ENCODE results near the gene OTOP2.

OTOP2 gene, protein sequence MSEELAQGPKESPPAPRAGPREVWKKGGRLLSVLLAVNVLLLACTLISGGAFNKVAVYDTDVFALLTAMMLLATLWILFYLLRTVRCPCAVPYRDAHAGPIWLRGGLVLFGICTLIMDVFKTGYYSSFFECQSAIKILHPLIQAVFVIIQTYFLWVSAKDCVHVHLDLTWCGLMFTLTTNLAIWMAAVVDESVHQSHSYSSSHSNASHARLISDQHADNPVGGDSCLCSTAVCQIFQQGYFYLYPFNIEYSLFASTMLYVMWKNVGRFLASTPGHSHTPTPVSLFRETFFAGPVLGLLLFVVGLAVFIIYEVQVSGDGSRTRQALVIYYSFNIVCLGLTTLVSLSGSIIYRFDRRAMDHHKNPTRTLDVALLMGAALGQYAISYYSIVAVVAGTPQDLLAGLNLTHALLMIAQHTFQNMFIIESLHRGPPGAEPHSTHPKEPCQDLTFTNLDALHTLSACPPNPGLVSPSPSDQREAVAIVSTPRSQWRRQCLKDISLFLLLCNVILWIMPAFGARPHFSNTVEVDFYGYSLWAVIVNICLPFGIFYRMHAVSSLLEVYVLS

DNA sequence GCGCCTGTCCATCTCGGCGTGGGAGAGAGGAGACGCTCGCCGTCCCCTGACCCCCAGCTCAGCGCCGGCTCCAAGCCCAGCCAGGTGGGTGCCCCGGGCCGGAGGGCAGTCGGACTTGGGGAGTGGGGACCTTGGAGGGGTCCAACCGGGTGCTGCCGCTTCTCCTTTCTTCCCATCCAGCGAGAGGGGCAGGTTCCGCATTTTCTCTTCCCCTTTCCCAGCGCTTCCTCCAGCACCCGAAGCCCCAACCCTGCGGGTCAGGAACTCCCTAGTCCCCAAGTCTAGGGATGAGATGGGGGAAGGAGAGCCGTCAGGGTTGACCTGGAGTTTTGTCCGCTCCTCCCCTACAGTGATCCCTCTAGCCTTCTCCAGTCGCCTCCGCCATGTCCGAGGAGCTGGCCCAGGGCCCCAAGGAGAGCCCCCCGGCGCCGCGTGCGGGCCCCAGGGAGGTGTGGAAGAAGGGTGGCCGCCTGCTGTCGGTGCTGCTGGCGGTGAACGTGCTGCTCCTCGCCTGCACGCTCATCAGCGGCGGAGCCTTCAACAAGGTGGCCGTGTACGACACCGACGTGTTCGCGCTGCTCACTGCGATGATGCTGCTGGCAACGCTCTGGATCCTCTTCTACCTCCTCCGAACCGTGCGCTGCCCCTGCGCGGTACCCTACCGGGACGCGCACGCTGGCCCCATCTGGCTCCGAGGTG is at the start of gene OTOP2:
Gene OTOP2 (plus strand): TSS at position 24 of the 699 bp plus-strand sequence. CDS start 360 bp downstream, at position 384.
- no peak for DNase-seq (ENCODE audit: low read depth in 3 of 3)

DNA sequence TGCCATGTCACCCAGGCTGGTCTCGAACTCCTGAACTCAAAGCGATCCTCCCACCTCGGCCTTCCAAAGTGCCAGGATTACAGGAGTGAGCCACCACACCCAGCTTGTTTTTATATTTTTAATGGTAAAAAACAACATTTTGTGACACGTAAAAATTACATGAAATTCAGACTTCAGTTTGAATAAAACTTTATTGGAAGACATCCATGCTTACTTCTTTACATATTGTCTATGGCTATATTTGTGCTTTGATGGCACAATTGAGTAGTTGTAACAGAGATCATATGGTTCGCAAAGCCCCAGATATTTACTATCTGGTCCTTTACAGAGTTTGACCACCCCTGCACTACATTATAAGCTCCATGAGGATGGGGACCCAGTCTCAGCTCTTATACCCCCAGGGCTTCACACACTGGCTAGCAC is 49.4 kb upstream of the OTOP2 start:
- DNase-seq (ENCODE audit: low read depth in 3 of 3): no peak

DNA sequence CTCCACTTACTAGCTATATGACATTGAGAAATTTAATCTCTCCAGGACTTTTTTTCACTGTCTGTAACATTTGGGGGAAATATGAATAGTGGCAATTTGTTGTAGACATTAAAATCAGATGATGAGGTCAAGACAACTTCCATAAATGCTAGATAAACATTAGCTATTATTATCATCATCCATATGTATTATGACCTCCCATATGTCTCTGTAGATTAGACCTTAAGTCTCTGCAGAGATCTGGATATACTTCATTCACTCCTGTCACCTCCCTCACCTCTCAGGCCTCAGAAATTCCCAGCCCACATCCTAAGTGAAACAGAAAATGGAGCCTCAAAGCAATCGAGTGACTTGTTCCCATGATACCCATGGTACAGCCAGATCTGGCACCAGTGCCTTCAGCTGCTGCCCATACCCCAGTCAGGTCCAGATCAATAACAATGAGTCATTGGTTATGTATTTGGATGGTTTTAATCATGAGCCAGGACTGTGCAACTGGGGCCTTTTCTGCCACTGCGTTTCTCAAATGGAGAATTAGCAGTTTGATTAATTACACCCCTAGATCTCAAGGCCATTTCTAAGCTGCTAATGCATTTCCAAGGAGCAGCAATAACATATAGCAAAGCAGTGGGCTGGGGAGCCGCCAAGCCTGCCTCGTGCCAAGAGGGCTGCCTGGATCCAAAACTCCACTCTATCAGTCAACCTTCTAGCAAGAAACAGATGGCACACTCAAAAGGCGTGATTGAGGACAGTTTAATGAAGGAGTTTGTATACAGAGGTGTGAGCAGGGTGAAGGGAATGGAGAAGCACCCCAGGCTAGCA is 48.7 kb upstream of the OTOP2 start:
- DNase-seq (ENCODE audit: low read depth in 3 of 3): no peak

DNA sequence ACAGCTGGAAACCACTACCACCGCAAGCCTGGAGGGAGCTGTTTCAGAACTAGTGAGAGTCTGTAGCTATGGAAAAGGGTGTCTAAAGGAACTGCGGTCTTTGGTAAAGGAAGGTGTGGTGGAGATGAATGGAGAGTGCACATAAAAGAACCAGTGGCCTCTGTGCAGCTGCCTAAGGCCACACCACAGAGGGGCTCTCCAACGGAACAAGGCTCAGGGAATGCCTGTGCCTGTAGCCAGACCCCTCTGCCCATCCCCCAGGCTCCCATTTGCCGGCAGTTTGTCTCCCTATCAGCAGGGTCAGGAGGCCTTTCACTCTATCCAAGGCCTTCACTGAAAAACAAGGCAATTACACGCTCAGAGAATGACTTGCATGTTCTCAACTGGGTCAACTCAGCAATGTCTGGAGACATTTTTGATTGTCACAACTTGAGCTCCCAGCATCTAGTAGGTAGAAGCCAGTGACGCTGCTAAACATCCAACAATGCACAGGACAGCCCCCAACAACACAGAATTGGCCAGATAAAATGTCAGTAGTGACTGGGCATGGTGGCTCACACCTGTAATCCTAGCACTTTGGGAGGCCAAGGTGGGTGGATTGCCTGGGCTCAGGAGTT is 48.0 kb upstream of the OTOP2 start:
- DNase-seq (ENCODE audit: low read depth in 3 of 3): no peak

DNA sequence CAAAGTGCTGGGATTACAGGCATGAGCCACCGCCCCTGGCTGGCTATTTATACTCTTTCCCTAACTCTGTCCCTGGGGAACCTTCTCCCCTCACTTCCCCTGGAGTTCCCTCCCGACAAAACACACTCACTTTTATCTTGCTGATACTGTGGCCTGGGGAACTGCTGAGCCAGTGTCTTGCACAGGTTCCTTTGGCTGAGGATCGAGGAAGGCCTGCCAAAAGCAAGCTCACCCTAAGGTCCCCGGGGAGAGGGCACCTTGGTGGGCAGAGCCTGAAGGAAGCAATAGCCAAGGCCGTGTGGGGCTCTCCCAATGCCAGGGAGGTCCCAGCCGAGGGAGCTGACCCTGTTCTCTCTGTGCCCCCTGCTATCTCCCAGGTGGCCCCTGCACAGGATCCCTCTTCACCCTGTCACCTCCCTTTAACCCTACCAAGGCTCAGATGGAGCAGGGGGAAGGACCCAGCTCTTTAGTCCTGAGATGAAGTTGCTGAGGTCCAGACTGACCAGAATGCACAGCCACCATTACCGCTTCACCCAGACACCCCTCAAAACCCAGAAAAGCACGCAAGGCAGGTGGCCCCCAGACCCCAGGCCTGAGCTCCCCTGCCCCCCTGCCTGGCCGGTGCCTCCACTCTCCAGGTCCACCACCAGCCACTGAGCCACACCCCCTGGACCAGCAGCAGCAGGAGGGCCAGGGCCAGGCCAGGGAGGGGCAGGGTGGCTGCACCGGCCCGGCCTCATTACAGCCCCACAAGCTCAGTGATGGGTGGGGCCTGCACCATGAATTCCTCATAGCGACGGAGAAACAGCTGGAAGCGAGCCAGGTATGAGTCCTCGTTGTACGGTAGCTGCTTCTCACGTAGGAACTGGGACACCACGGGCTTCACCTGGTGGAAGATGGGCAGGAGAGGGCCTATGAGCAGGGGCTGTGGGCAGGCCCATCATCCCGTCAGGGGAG is 46.2 kb upstream of the OTOP2 start:
- DNase-seq (ENCODE audit: low read depth in 3 of 3): no peak

DNA sequence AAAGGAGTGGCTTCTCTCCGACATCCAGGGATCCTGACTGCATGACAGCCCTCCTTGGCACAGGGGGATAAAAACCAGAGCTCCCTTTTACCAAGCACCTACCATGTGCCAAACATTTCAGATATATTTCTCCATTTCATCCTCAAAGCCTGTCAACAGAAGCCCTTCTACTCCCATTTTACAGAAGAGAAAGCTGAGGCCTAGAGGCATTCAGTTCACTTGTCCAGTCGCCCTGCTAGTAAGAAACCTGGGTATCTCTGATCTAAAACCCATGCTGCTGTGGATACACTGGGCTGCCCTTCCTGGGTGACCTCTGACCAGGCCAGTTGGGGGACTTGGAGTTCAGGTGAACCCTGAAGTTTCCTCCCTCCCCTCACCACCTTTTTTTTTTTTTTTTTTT is 45.4 kb upstream of the OTOP2 start:
- DNase-seq (ENCODE audit: low read depth in 3 of 3): no peak

DNA sequence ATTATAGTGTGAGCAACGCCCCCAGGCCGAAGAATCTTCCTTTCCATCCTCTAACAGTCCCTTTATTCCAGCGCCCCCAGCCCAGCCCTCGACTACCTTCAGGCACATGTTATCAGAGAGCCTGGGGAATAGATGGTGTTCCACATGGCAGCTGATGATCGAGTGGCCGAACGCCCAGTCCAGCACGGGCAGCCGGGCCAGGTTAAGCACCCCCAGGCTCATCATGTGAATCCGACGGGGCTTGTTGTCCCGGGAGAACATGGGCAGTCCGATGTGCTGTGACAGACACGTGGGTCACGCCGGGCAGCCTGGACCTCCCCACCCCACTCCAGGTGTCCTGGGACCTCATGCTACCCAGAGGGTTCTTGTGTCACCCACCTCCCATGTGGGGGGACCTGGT is 44.8 kb upstream of the OTOP2 start:
- no peak for DNase-seq (ENCODE audit: low read depth in 3 of 3)

DNA sequence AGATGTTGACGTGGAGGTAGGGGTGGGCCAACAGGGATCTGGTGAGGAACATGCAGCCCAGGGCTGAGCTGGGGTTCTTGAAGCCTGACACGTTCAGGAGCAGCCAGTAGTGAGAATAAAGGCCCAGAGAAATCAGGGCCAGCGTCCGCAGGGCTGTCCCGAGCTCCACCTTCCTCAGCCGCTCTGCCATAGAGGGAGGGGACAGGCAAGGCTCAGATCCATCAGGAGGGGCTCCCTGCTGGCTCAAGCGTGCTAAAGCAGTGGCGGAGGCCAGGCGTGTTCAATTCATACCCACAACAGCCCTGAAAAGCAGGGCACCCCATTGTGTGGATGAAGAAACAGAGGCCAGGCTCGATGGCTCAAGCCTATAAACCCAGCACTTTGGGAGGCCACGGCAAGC is 43.0 kb upstream of the OTOP2 start:
- DNase-seq (ENCODE audit: low read depth in 3 of 3): no peak

DNA sequence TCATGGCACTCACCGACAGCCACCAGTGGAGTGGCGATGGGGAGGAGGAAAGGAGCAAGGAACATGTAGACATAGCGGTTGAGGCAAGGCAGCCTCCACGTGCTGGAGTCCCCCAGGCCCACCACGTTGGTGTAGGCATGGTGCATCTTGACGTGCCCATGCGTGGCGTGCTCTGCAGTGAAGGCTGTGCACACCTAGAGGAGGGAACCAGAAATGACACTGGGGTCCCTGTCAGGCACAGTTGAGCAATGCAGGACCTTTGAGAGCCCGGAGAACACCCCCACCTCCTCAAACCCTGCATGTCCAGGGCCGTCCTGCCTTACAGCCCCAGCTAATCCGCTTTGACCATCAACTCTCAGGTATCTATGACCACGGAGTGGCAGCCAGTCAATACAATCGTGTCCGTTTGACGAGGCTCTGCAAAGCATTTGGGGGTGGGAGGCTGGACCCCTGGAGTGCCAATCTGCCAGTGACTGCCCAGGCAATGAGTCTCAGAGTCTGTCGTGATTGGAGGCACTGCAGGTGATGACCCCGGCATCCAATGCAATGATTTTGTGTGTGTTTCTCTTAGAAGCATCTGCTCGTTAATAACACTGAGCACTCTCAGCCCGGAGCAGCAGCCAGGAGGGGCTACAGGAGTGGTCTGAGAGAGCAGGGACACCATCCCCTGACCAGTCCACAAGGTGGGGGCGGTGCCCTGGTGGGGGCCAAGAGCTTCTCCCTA is 41.4 kb upstream of the OTOP2 start:
- no peak for DNase-seq (ENCODE audit: low read depth in 3 of 3)

DNA sequence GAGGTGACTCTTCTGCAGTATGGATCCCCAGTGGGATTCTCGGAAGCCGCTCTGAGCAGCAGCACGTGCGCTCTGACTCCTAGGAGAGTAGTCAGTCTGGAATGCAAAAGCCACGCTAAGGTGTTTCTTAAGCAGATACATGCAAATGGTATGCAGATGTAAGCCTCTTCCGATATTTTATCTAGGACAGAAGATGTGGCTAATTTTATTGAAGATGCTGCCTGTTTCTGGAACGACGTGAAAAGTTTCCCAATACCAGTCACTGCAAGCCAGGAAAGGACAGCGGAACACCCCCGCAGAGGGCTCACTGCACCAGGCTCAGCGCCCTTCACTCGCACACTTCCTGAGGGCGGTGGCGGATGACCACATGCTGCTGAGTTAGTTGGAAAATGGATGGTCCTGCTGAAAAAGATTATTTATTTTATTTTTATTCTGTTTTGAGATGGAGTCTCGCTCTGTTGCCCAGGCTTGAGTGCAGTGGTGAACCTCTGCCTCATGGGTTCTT is 40.8 kb upstream of the OTOP2 start:
- DNase-seq (ENCODE audit: low read depth in 3 of 3): no peak

DNA sequence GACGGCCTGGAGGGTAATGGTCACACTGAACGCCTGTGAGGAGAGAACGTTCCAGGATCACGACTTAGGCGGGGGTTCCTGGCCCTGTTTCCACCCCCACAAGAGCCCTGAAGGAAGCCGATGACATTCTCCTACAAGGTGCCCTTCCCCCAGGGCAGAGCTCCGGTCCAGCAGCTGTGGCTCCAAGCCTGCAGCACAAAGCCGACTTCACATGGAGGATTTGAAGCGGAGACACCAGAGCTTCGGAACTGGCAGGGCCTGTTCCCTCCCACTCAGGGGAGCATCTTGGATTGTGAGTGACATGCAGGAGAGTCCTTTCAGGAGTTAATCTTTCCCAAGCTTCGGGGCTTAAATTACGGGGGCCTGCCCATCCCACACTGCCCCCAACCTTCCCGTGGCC is 35.6 kb upstream of the OTOP2 start:
- no peak for DNase-seq (ENCODE audit: low read depth in 3 of 3)

DNA sequence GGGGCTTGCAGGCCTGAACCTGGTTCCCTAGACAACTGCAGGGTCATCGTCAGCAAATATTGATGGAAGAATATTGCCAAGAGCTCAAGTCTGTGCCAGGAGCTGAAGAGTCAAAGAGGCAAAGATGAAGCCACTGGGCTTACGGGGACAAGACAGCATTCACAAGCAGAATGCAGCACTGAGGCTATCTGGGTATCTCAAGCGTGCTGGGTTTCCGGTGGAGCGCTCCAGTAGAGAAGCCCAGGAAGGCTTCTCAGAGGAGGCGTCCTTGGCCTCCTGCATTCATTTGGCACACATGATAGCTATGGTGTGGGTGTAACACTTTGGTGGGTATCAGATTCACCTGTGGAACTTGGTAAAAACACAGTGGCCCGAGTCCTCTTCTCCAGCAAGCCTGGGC is 33.5 kb upstream of the OTOP2 start:
- no peak for DNase-seq (ENCODE audit: low read depth in 3 of 3)

DNA sequence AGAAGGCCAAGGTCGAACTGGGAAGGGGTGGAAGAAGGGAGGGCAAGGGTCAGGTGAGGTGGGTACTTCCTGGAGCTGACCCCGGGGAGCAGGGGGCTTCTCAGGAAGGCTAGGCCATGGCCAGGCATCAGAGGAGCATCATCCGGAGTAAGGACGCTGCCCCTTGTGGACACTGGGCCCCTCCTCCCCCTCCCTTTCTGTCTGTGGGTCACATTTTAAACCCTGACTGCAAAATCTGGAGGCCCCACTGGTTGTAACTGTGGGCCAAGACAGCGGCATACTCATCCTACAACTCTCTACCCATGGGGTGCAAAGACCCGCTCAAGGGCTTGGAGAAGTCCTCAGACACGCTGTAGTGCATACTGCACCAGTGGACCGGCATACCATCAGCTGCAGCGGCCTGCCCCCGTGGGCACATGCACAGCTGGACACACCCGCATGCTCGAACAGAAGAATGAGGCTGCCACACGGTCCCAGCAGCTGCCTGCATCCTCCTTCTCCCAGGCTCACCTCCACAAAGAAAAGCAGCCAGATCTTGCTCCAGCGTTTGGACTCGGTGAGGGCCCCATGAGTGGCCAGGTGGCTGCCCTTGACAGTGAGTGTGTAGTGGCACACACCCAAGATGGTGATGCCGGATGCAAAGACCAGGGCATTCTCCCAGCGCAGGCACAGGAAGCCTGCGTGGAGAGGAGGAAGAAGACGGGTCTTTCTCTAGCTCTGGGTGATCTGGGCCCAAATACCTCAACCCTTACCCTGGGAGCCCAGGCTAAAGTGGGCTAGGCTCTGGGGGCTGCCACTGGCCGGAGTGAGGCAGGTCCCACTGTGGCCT is 31.8 kb upstream of the OTOP2 start:
- DNase-seq (ENCODE audit: low read depth in 3 of 3): no peak

DNA sequence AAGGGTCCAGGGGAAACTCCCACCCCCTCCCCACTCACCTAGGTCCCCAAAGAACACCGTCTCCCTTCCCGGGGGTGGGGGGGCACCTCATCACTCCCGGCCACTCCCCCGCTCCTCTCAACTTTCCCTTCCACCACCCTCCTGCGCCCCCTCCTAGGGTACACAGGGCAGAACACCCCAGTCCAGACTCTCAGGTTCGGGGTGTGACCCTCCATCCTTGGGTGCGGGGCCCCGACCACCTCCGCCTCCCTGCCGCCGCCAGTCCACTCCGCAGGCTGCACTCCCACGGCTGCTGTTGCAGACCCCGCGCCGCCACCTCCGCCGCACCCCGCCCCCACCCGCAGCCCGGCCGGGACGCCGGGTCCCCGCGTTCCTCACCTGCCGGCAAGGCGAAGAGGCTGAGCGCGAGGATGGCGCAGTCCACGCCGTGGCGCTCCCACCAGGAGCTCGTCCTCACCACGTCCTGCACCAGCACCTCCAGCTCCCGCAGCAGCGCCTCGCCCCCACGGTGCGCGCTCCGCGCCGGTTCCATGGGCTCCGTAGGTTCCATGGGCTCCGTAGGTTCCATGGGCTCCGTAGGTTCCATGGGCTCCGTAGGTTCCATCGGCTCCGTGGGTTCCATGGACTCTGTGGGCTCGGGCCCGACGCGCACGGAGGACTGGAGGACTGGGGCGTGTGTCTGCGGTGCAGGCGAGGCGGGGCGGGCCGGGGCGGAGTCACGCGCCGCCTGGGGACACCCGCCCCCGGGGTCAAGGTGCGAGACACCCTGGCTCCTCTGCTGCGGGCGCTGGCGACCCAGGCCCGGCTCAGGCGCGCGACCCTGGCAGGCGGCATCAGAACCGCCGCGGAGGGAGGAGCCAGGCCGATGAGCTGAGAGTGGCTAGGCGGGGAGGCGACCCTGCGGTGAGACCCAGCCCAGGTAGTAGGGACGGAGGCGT is 30.8 kb upstream of the OTOP2 start, which contains the start of gene FADS6:
Gene FADS6 (minus strand): TSS at position 660 of the 938 bp plus-strand sequence. CDS start 38 bp downstream, at position 622.
- DNase-seq (ENCODE audit: low read depth in 3 of 3): no peak

DNA sequence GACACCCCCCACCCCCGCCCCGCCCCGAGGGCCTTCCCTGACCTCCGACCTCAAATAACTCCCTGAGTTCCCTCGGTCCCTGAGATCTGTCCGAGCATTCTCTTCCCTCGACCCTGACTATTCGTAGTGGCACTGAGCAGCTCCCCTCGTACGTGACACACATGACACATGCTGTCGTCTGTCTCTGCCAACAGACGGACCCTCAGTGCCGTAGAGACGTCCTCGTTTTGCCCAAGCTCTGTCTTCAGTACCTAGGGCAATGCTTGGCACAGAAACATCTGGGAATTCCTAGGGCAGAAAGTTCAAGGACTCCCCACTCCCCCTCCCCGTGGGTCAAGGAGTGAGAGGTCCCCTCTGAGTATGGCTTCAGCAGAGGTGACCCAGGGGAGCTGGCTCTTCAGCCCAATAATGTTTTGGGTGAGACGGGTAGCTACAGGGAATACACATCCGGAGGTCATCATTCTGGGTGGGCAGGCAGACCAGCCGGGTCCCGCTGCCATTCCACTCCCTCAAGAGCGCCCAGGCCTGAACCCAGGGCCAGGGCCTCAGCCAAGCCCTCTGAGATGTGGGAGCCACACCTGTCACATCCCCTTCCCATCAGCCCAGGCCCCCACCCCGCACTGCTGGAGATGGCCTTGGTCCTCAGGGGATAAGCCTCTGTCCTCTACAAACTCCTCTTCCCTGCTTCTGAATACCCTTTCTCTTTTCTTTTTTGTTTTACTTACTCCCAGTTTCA is 30.0 kb upstream of the OTOP2 start:
- no peak for DNase-seq (ENCODE audit: low read depth in 3 of 3)

DNA sequence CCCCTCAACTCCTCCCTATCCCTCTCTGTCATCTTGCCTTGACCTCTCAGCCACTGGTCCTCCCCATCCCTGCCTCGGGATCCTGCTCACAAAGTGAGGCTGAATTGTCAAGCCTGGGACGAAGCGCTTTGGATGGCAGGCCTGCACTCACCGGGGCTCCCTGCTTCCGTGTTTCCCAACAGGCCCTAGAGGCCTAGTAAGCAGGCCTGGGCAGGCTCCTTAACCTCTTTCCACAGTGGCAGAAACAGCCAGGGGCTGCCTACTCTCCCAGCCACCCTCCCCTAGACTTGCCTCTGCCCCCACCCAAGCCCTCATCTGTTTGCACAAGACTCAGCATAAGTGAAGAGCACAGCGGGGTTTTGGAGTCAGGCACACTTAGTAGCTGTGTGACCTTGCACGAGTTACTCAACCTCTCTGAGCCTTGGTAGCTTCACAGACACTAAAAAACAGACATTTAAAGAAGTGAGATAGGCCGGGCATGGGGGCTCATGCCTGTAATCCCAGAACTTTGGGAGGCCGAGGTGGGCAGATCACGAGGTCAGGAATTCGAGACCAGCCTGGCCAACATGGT is 25.6 kb upstream of the OTOP2 start:
- DNase-seq (ENCODE audit: low read depth in 3 of 3): no peak

All from stimulated activated CD4-positive, alpha-beta T cell treated with anti-CD3 and anti-CD28 coated beads, TNF-alpha, amount 100 ng/mL, for 48 hours (primary cell).